PFSK-1 (cell line): ENCODE measurements around the gene TRPM2.

Experiments
- FOXP2 ChIP-seq: optimal IDR thresholded peaks from 2 replicates; pipeline ENCODE3; 2011; ENCODE audit warnings: borderline replicate concordance, control low read depth, inconsistent platforms; ENCODE audit not compliant: insufficient read depth; ENCODE audit errors: extremely low read length, extremely low read depth
- POLR2AphosphoS5 ChIP-seq: IDR thresholded peaks from 2 replicates; pipeline ENCODE4 v1.6.1; 2012; ENCODE audit warnings: low read depth, mild to moderate bottlenecking, control low read depth, low read length, moderate library complexity
- REST ChIP-seq, 2 experiments: IDR thresholded peaks; 2 replicates each; pipeline versions ENCODE4 v1.6.1 to v1.8.0; 2011 to 2012; ENCODE audit warnings: low read depth in 2 of 2, low read length in 2 of 2, control low read depth in 1 of 2, inconsistent platforms in 1 of 2, mild to moderate bottlenecking in 1 of 2, moderate library complexity in 1 of 2; ENCODE audit not compliant: insufficient read depth in 1 of 2
- SIN3A ChIP-seq: IDR thresholded peaks from 2 replicates; pipeline ENCODE4 v1.6.1; 2012; ENCODE audit warnings: mild to moderate bottlenecking, low read length, moderate library complexity, borderline replicate concordance; ENCODE audit not compliant: insufficient read depth
- TAF1 ChIP-seq: IDR thresholded peaks from 2 replicates; pipeline ENCODE4 v1.6.1; 2012; ENCODE audit warnings: low read length, control low read depth, borderline replicate concordance; ENCODE audit not compliant: insufficient read depth

The TRPM2 gene

GRCh38 chr21:44478124-44478800 lies 124.8 kb downstream of the TRPM2 start:
- TF ChIP-seq FOXP2 (no peak), SIN3A (no peak), TAF1 (no peak), POLR2AphosphoS5 (no peak), REST (IDR thresholded peaks at IDR 0.05; ENCODE audit: insufficient read depth in 1 of 2, low read depth in 2 of 2, low read length in 2 of 2) (no peak)

- TF ChIP-seq POLR2AphosphoS5: no peak
- TF ChIP-seq FOXP2: no peak
- TF ChIP-seq REST (IDR thresholded peaks at IDR 0.05; ENCODE audit: insufficient read depth in 1 of 2, low read depth in 2 of 2, low read length in 2 of 2): no peak
- no peak for TF ChIP-seq TAF1
- TF ChIP-seq SIN3A: no peak
These were observed 125.4 kb downstream of the TRPM2 start for GRCh38 chr21:44478801-44479167.

- TF ChIP-seq TAF1 (no peak), REST (IDR thresholded peaks at IDR 0.05; ENCODE audit: insufficient read depth in 1 of 2, low read depth in 2 of 2, low read length in 2 of 2) (no peak), POLR2AphosphoS5 (no peak), FOXP2 (no peak), SIN3A (no peak)
These were observed 127.0 kb downstream of the TRPM2 start for GRCh38 chr21:44480200-44481053.

- no peak for TF ChIP-seq REST (IDR thresholded peaks at IDR 0.05; ENCODE audit: insufficient read depth in 1 of 2, low read depth in 2 of 2, low read length in 2 of 2)
- TF ChIP-seq FOXP2: no peak
- TF ChIP-seq TAF1: no peak
- TF ChIP-seq SIN3A: no peak
- no peak for TF ChIP-seq POLR2AphosphoS5
These were observed 129.3 kb downstream of the TRPM2 start for GRCh38 chr21:44482581-44483287.
